Thymus (tissue), 11 donors: ENCODE results near the gene NCKAP5L. TPM values are rescaled to one million over a fixed set of nuclear protein-coding genes. Genes with fewer than 3 reads are reported as not detected.
A peak's percentile ranks its signal among the peaks of the same experiment; 100 is the strongest.
"Not testable (repeated sequence)": the region's sequence is repeated elsewhere in the genome, so short reads cannot be mapped to it uniquely, and the experiment has no call there.

Experiments
- DNase-seq, 9 donors: peaks; one replicate each; pipeline ENCODE4 v3.0.0-alpha.2; 2013; ENCODE audit warnings: low spot score in 9 of 9, low read depth in 6 of 9, missing footprints in 1 of 9
- H3K27ac ChIP-seq, 2 donors: one replicate each; pipeline ENCODE4 v1.5.1; 2013; ENCODE audit warnings: control low read depth in 1 of 2, low read depth in 1 of 2, low read length in 1 of 2, mild to moderate bottlenecking in 1 of 2, moderate library complexity in 1 of 2
- H3K27me3 ChIP-seq, 2 donors: one replicate each; pipeline ENCODE4 v1.5.1; 2013; ENCODE audit warnings: low read length in 1 of 2; ENCODE audit not compliant: control insufficient read depth in 2 of 2, insufficient read depth in 1 of 2
- H3K36me3 ChIP-seq, 2 donors: one replicate each; pipeline ENCODE4 v1.5.1; 2013; ENCODE audit warnings: low read length in 1 of 2, mild to moderate bottlenecking in 1 of 2, moderate library complexity in 1 of 2; ENCODE audit not compliant: control insufficient read depth in 2 of 2, insufficient read depth in 2 of 2
- H3K4me1 ChIP-seq, 2 donors: one replicate each; pipeline ENCODE4 v1.5.1; 2013; ENCODE audit warnings: low read length in 2 of 2; ENCODE audit not compliant: control insufficient read depth in 2 of 2, insufficient read depth in 2 of 2
- H3K4me3 ChIP-seq, 2 donors: one replicate each; pipeline ENCODE4 v1.5.1; 2013; ENCODE audit warnings: low read length in 2 of 2, control low read depth in 1 of 2, mild to moderate bottlenecking in 1 of 2
- H3K9me3 ChIP-seq, 2 donors: one replicate each; pipeline ENCODE4 v1.5.1; 2013; ENCODE audit warnings: low read length in 1 of 2, mild to moderate bottlenecking in 1 of 2; ENCODE audit not compliant: control insufficient read depth in 2 of 2, insufficient read depth in 1 of 2
- WGBS: extraction: QIAGEN DNeasy Blood & Tissue Kit; methylation state at CpG from one replicate; pipeline ENCODE4 v1.1.7; 2013; 5-methylcytosine and 5-hydroxymethylcytosine counted together
- polyA plus RNA-seq: library from polyadenylated mRNA; stranded (reverse); fragments of 200-250 nt; gene quantifications from one replicate; pipeline ENCODE4 v1.2.3, GENCODE V29; 2013
- total RNA-seq: library from RNA; stranded (reverse); fragments of 120-200 nt; gene quantifications from one replicate; pipeline ENCODE4 v1.2.4, GENCODE V29; 2013
- donor health status: healthy.

Gene NCKAP5L
- total and polyA plus RNA-seq, 2 donors: 5.6 to 17.5 TPM

GRCh38 chr12:49773102-49773501 is 55.1 kb downstream of the NCKAP5L start:
- H3K36me3 ChIP-seq, H3K9me3 ChIP-seq, H3K27ac ChIP-seq, DNase-seq, H3K27me3 ChIP-seq, H3K4me3 ChIP-seq: not testable (repeated sequence)
- peaks cover 0 to 16% of the 10 kb centered on the region in 2 donors for H3K4me1 ChIP-seq
- 94% methylated on average over 6 of the region's 7 CpGs for WGBS

- DNase-seq: no peak
- WGBS: 95% methylated on average over 4 of the region's 4 CpGs
Measured at GRCh38 chr12:49767333-49767732, 60.9 kb downstream of the NCKAP5L start.

GRCh38 chr12:49766115-49766455 is 62.1 kb downstream of the NCKAP5L start:
- no peaks in the 10 kb centered on the region for H3K9me3 ChIP-seq
- H3K36me3 ChIP-seq: peaks cover 33 to 45% of the 10 kb centered on the region in 2 donors
- no peaks in the 10 kb centered on the region for H3K27me3 ChIP-seq
- WGBS: 85% methylated on average over 8 of the region's 8 CpGs
- no peak overlapping the region for H3K4me3 ChIP-seq
- H3K4me1 ChIP-seq: peaks cover 3 to 24% of the 10 kb centered on the region in 2 donors
- no peak for DNase-seq
- H3K27ac ChIP-seq: no peak overlapping the region

More at GRCh38 chr12:49767333-49767732, 60.9 kb downstream of the NCKAP5L start:
- Histone ChIP-seq H3K36me3 (peaks cover 23 to 32% of the 10 kb centered on the region in 2 donors), H3K4me1 (peaks cover 1 to 17% of the 10 kb centered on the region in 2 donors), H3K4me3 (no peak overlapping the region), H3K27me3 (no peaks in the 10 kb centered on the region), H3K9me3 (no peaks in the 10 kb centered on the region), H3K27ac (no peak overlapping the region)

- no peak overlapping the region for H3K27ac ChIP-seq
- 84% methylated on average over 3 of the region's 3 CpGs for WGBS
- H3K4me3 ChIP-seq: no peak overlapping the region
Measured at GRCh38 chr12:49764126-49764525, 64.1 kb downstream of the NCKAP5L start.

GRCh38 chr12:49763006-49763591 is 65.1 kb downstream of the NCKAP5L start:
- DNase-seq: peak in 7 of 9 donors; percentile 30 to 79 (median 56)
- H3K4me1 ChIP-seq: peaks cover 3 to 25% of the 10 kb centered on the region in 2 donors
- H3K27me3 ChIP-seq: no peaks in the 10 kb centered on the region
- peak overlapping the region in 1 of 2 donors; percentile 45 for H3K27ac ChIP-seq
- 13% methylated on average over 8 of the region's 8 CpGs for WGBS
- H3K9me3 ChIP-seq: no peaks in the 10 kb centered on the region
- H3K4me3 ChIP-seq: no peak overlapping the region
- peaks cover 58 to 74% of the 10 kb centered on the region in 2 donors for H3K36me3 ChIP-seq

More at GRCh38 chr12:49764126-49764525, 64.1 kb downstream of the NCKAP5L start:
- no peak for DNase-seq
- Histone ChIP-seq H3K4me1 (peaks cover 3 to 25% of the 10 kb centered on the region in 2 donors), H3K9me3 (no peaks in the 10 kb centered on the region), H3K27me3 (no peaks in the 10 kb centered on the region), H3K36me3 (peaks cover 48 to 63% of the 10 kb centered on the region in 2 donors)

GRCh38 chr12:49762468-49762847 is 65.8 kb downstream of the NCKAP5L start:
- Histone ChIP-seq H3K36me3 (peaks cover 65 to 80% of the 10 kb centered on the region in 2 donors), H3K9me3 (no peaks in the 10 kb centered on the region), H3K27ac (peak overlapping the region; percentile 45 to 61), H3K27me3 (no peaks in the 10 kb centered on the region), H3K4me3 (no peak overlapping the region), H3K4me1 (peaks cover 3 to 25% of the 10 kb centered on the region in 2 donors)
- WGBS: 41% methylated on average over 5 of the region's 5 CpGs
- peak in 1 of 9 donors; percentile 43 for DNase-seq

- WGBS: 90% methylated on average over 4 of the region's 4 CpGs
- Histone ChIP-seq H3K27me3 (no peaks in the 10 kb centered on the region), H3K4me1 (peaks cover 3 to 25% of the 10 kb centered on the region in 2 donors), H3K36me3 (peaks cover 68 to 86% of the 10 kb centered on the region in 2 donors), H3K27ac (no peak overlapping the region), H3K4me3 (no peak overlapping the region), H3K9me3 (no peaks in the 10 kb centered on the region)
- DNase-seq: no peak
Measured at GRCh38 chr12:49761677-49762467, 66.3 kb downstream of the NCKAP5L start.

- no peaks in the 10 kb centered on the region for H3K27me3 ChIP-seq
- H3K36me3 ChIP-seq: peaks cover 41 to 57% of the 10 kb centered on the region in 2 donors
- peaks cover 10 to 22% of the 10 kb centered on the region in 2 donors for H3K4me1 ChIP-seq
- no peak overlapping the region for H3K4me3 ChIP-seq
- no peak for DNase-seq
- 74% methylated on average over 1 of the region's 1 CpG for WGBS
- no peak overlapping the region for H3K27ac ChIP-seq
- H3K9me3 ChIP-seq: no peaks in the 10 kb centered on the region
Measured at GRCh38 chr12:49750996-49751393, 77.2 kb downstream of the NCKAP5L start.
